Smooth muscle cell (in vitro differentiated cells): ENCODE data around the gene ERG. TPM values are rescaled to one million over a fixed set of nuclear protein-coding genes. Genes with fewer than 3 reads are reported as not detected.

Experiments
- DNase-seq: peaks from one replicate; lab custom pipeline; 2025; ENCODE audit not compliant: unreplicated experiment; lab: John Stamatoyannopoulos, UW
- H2AFZ ChIP-seq: fragments of 200-600 bp; sonication (generic); 2 replicates; pipeline ENCODE4 v1.6.0; 2016; ENCODE audit warnings: antibody characterized with exemption, low read depth, mild to moderate bottlenecking
- H3F3A ChIP-seq: fragments of 200-600 bp; sonication (generic); 2 replicates; pipeline ENCODE4 v1.6.0; 2017; ENCODE audit warnings: antibody characterized with exemption, low read depth
- H3K27ac ChIP-seq: fragments of 200-600 bp; sonication (generic); 2 replicates; pipeline ENCODE4 v1.5.1; 2016; ENCODE audit warnings: low read depth, mild to moderate bottlenecking
- H3K27me3 ChIP-seq: fragments of 200-600 bp; sonication (generic); 2 replicates; pipeline ENCODE4 v1.6.1; 2016; ENCODE audit warnings: low read depth, mild to moderate bottlenecking
- H3K36me3 ChIP-seq: fragments of 200-600 bp; sonication (generic); 2 replicates; pipeline ENCODE4 v1.5.1; 2016; ENCODE audit warnings: low read depth
- H3K4me1 ChIP-seq: fragments of 200-600 bp; sonication (generic); 2 replicates; pipeline ENCODE4 v1.5.1; 2016; ENCODE audit warnings: low read depth
- H3K4me2 ChIP-seq: fragments of 200-600 bp; sonication (generic); 2 replicates; pipeline ENCODE4 v1.6.0; 2016; ENCODE audit warnings: mild to moderate bottlenecking
- H3K4me3 ChIP-seq: fragments of 200-600 bp; sonication (generic); 2 replicates; pipeline ENCODE4 v1.5.1; 2016; ENCODE audit warnings: mild to moderate bottlenecking
- H3K79me2 ChIP-seq: fragments of 200-600 bp; sonication (generic); 2 replicates; pipeline ENCODE4 v1.6.0; 2016; ENCODE audit warnings: low read depth, mild to moderate bottlenecking
- H3K9ac ChIP-seq: fragments of 200-600 bp; sonication (generic); 2 replicates; pipeline ENCODE4 v1.6.0; 2016; ENCODE audit warnings: low read depth
- H3K9me3 ChIP-seq: fragments of 200-600 bp; sonication (generic); replicated peaks from 2 replicates; pipeline ENCODE4 v1.5.1; 2016; ENCODE audit warnings: low read depth
- H4K20me1 ChIP-seq: fragments of 200-600 bp; sonication (generic); 2 replicates; pipeline ENCODE4 v1.6.0; 2016; ENCODE audit warnings: low read depth
- CTCF ChIP-seq: fragments of 200-600 bp; sonication (generic); IDR thresholded peaks from 2 replicates; pipeline ENCODE4 v1.5.1; 2017; ENCODE audit warnings: borderline replicate concordance, mild to moderate bottlenecking, antibody characterized with exemption; ENCODE audit not compliant: insufficient read depth, poor library complexity, severe bottlenecking
- WGBS: methylation state at CpG from one replicate; pipeline ENCODE4 v1.1.7; 2016; ENCODE audit warnings: low lambda C conversion rate; 5-methylcytosine and 5-hydroxymethylcytosine counted together
- polyA plus RNA-seq: library from polyadenylated mRNA; unstranded; fragments of >200 nt; fragmentation: Nextera tagmentation; extraction: Ambion mirVana; gene quantifications from 2 replicates; pipeline ENCODE4 v1.2.1, GENCODE V29; 2016
- total RNA-seq: library from RNA; depleted of rRNA; stranded (reverse); fragments of >200 nt; gene quantifications from 2 replicates; pipeline ENCODE4 v1.2.3, GENCODE V29; 2014

ERG gene
- total and polyA plus RNA-seq, 2 experiments from 2014 or later, result 11.0 to 14.4 TPM

- no peaks in the 10 kb centered on the region for H3K4me1 ChIP-seq
Measured at GRCh38 chr21:38392661-38393060, 105.6 kb downstream of the ERG start.

GRCh38 chr21:38389896-38390295 is 108.4 kb downstream of the ERG start:
- Histone ChIP-seq H4K20me1 (no peaks in the 10 kb centered on the region), H3K79me2 (no peaks in the 10 kb centered on the region), H3K4me2 (no peak overlapping the region), H3K27ac (no peak overlapping the region), H3K27me3 (no peaks in the 10 kb centered on the region), H2AFZ (no peak overlapping the region), H3K9ac (no peak overlapping the region), H3K36me3 (no peaks in the 10 kb centered on the region), H3K4me3 (no peak overlapping the region), H3K9me3 (no peaks in the 10 kb centered on the region), H3F3A (peaks cover 6% of the 10 kb centered on the region), H3K4me1 (no peaks in the 10 kb centered on the region)
- TF ChIP-seq CTCF, result no peak
- WGBS, result 95% methylated on average over 5 of the region's 5 CpGs
- DNase-seq, result no peak

More at GRCh38 chr21:38392661-38393060, 105.6 kb downstream of the ERG start:
- Histone ChIP-seq H3K36me3 (no peaks in the 10 kb centered on the region), H4K20me1 (no peaks in the 10 kb centered on the region), H2AFZ (no peak overlapping the region), H3K4me3 (no peak overlapping the region), H3F3A (peaks cover 6% of the 10 kb centered on the region), H3K4me2 (no peak overlapping the region), H3K9ac (no peak overlapping the region), H3K27me3 (no peaks in the 10 kb centered on the region), H3K79me2 (no peaks in the 10 kb centered on the region), H3K9me3 (no peaks in the 10 kb centered on the region), H3K27ac (no peak overlapping the region)
- TF ChIP-seq CTCF, result no peak
- DNase-seq, result no peak
- 36% methylated on average over 1 of the region's 1 CpG for WGBS

- Histone ChIP-seq H3K27ac (no peak overlapping the region), H3K9me3 (no peaks in the 10 kb centered on the region), H4K20me1 (no peaks in the 10 kb centered on the region), H3F3A (peaks cover 6% of the 10 kb centered on the region), H3K4me2 (no peak overlapping the region), H3K4me1 (no peaks in the 10 kb centered on the region), H3K79me2 (no peaks in the 10 kb centered on the region), H3K9ac (no peak overlapping the region), H3K4me3 (no peak overlapping the region), H3K27me3 (no peaks in the 10 kb centered on the region), H2AFZ (no peak overlapping the region), H3K36me3 (no peaks in the 10 kb centered on the region)
- DNase-seq, result no peak
- no peak for TF ChIP-seq CTCF
- WGBS, result 89% methylated on average over 2 of the region's 2 CpGs
Measured at GRCh38 chr21:38389354-38389676, 109.0 kb downstream of the ERG start.

GRCh38 chr21:38388647-38389353 is 109.5 kb downstream of the ERG start:
- DNase-seq, result no peak
- Histone ChIP-seq H3K79me2 (no peaks in the 10 kb centered on the region), H3K9ac (no peak overlapping the region), H3K27ac (no peak overlapping the region), H3K36me3 (no peaks in the 10 kb centered on the region), H3K4me1 (no peaks in the 10 kb centered on the region), H3K4me3 (no peak overlapping the region), H3K4me2 (no peak overlapping the region), H3K9me3 (no peaks in the 10 kb centered on the region), H3K27me3 (no peaks in the 10 kb centered on the region), H3F3A (peaks cover 6% of the 10 kb centered on the region), H4K20me1 (no peaks in the 10 kb centered on the region), H2AFZ (no peak overlapping the region)
- no peak for TF ChIP-seq CTCF
- 74% methylated on average over 5 of the region's 5 CpGs for WGBS
